IPS-18a (cell line): ENCODE data around the gene GXYLT1.
A peak's percentile ranks its signal among the peaks of the same experiment; 100 is the strongest.

Experiments used
- H3K27ac ChIP-seq: one replicate; pipeline ENCODE4 v1.5.1; 2013; ENCODE audit warnings: low read length
- H3K27me3 ChIP-seq: one replicate; pipeline ENCODE4 v1.6.1; 2013; ENCODE audit warnings: mild to moderate bottlenecking, low read length; ENCODE audit not compliant: control insufficient read depth, insufficient read depth
- H3K36me3 ChIP-seq: one replicate; pipeline ENCODE4 v1.6.1; 2013; ENCODE audit warnings: low read depth, low read length; ENCODE audit not compliant: control insufficient read depth
- H3K4me1 ChIP-seq: one replicate; pipeline ENCODE4 v1.6.1; 2013; ENCODE audit warnings: low read depth, low read length; ENCODE audit not compliant: control insufficient read depth
- H3K4me3 ChIP-seq: one replicate; pipeline ENCODE4 v1.5.1; 2013; ENCODE audit warnings: low read length
- H3K9ac ChIP-seq: one replicate; pipeline ENCODE4 v1.6.1; 2013; ENCODE audit warnings: mild to moderate bottlenecking, low read length, moderate library complexity
- H3K9me3 ChIP-seq: one replicate; pipeline ENCODE4 v1.6.1; 2013; ENCODE audit warnings: low read depth, low read length; ENCODE audit not compliant: control insufficient read depth

Gene GXYLT1

DNA sequence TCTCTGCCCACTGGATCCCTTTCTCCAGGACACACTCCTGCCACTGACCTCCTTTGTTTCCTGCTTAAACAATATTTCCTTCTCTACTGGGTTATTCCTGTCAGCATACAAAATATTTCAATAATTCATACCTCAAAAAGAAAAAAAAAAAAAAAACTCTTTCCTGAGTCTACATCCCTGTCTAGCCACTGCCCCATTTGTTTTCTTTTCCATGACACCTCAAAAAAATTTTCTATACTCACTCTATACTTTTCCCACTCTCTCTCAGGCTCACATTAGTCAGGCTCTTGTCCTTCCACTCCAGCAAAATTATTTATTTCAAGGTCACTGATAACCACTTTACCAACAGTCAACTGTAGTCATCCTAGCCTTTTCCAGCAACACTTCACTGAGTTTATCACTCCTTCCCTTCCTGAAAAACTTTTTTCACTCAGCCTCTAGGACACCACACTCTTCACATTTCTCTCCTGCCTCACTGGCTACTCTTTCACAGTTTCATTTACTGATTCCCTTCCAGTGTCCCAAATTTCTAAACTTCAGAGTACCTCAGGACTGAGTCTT lies 29.4 kb upstream of the GXYLT1 start:
- no peaks in the 10 kb centered on the region for H3K36me3 ChIP-seq
- H3K9ac ChIP-seq, result no peak overlapping the region
- H3K4me1 ChIP-seq, result peaks cover 3% of the 10 kb centered on the region
- no peaks in the 10 kb centered on the region for H3K27me3 ChIP-seq
- no peak overlapping the region for H3K4me3 ChIP-seq
- no peak overlapping the region for H3K27ac ChIP-seq
- no peaks in the 10 kb centered on the region for H3K9me3 ChIP-seq

DNA sequence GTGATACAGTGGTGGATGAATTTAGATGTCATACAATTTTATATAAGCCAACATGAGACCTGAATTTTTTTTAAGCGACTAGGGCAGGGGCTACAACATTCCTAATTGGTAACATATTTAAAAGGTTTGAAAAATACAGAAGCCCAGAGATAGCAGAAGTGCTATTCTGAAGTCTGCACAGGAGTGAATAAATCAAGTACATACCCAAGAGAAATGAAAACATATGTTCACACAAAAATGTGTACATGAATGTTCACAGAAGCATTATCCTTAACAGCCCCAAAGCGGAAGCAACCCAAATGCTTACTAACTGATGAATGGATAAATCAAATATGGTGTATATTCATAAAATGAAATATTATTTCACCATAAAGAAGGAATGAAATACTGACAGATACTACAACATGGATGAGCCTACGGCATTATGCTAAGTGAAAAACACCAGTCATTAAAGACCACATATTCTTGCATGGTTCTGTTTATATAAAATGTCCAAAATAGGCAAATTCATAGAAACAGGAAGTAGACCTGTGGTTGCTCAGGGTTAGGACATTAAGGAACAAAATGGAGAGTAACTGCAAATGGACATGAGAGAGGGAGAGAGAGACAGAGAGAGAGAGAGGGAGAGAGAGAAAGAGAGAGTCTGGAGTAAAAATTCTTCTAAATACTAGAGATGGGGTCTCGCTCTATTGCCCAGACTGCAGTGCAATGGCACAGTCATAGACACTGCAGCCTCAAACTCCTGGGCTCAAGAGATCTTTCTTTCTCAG lies 28.0 kb upstream of the GXYLT1 start:
- Histone ChIP-seq H3K36me3 (no peaks in the 10 kb centered on the region), H3K9ac (no peak overlapping the region), H3K4me1 (no peaks in the 10 kb centered on the region), H3K9me3 (no peaks in the 10 kb centered on the region), H3K27ac (no peak overlapping the region), H3K4me3 (no peak overlapping the region), H3K27me3 (no peaks in the 10 kb centered on the region)

DNA sequence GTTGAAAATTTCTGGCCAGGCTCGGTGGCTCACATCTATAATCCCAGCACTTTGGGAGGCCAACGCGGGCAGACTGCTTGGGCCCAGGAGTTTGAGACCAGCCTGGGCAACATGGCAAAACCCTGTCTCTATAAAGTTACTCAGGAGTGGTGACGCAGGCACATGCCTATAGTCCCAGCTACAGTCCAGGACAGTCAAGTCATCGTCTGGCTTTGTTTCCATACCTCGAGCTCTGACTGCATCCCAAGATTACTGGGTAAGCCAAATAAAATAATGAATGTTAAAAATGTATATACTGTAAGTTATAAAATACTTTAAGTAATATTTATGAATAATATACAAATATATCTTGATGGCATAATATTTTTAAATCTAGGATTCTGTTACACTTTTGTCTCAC lies 23.0 kb upstream of the GXYLT1 start:
- Histone ChIP-seq H3K27me3 (no peaks in the 10 kb centered on the region), H3K4me1 (no peaks in the 10 kb centered on the region), H3K36me3 (no peaks in the 10 kb centered on the region), H3K27ac (no peak overlapping the region), H3K9me3 (no peaks in the 10 kb centered on the region), H3K9ac (no peak overlapping the region), H3K4me3 (no peak overlapping the region)

DNA sequence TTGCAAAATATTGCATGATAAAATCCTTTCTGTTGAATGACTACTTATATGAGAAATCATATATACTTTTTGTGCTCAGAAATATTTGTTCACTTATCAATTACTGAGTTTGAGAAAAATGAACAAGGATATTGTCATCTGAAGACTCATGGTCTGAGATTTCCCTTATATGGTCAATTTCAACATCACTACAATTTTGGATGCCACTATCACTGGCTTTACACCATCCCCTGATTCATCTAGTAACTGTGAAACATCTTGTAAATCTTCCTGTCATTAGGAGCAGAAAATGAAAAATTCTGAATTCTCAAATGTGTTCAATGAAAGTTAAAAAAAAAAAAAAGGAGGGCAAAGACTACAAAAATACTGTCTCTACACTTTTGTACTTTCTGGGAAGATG lies 21.8 kb upstream of the GXYLT1 start:
- H3K27ac ChIP-seq, result no peak overlapping the region
- no peaks in the 10 kb centered on the region for H3K36me3 ChIP-seq
- no peak overlapping the region for H3K4me3 ChIP-seq
- no peak overlapping the region for H3K9ac ChIP-seq
- no peaks in the 10 kb centered on the region for H3K4me1 ChIP-seq
- no peaks in the 10 kb centered on the region for H3K9me3 ChIP-seq
- H3K27me3 ChIP-seq, result no peaks in the 10 kb centered on the region

DNA sequence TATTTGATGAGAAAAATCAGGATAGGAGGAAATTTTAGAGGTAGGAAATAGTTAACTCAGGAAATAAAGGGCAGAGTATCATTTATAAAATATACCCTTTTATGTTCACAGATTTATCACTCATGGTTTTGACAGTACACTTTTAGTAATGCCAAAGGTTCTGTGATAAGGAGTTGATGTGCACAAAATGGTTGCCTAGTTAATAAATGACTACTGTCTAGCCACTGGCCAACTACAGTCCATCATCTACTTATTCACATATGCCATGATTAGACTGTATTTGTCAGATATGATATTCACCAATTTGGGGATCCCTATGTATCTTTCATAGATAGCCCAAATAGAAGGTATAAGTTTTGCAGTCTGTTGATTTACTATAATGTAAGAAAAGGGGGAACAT lies 19.2 kb upstream of the GXYLT1 start:
- Histone ChIP-seq H3K9ac (no peak overlapping the region), H3K9me3 (no peaks in the 10 kb centered on the region), H3K4me3 (no peak overlapping the region), H3K27me3 (no peaks in the 10 kb centered on the region), H3K4me1 (no peaks in the 10 kb centered on the region), H3K27ac (no peak overlapping the region), H3K36me3 (no peaks in the 10 kb centered on the region)

DNA sequence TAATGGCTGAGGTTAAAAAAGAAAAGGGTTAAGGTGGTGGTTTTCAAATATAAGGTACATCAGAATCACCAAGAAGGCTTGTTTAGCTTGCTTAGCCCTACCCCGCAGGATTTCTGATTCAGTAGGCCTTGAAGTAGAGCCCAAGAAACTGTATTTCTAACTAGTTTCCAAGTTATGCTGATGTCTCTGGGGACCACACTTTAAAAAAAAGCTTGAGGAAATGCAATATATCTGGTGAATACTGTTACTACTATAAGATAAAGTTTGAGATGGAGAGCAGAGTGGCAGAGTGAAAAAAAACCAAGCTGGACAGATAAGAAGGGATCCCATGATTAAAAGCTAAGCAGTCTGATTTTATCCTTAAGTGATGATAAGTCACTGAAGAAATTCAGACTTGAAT lies 18.3 kb upstream of the GXYLT1 start:
- H3K9ac ChIP-seq, result no peak overlapping the region
- H3K36me3 ChIP-seq, result no peaks in the 10 kb centered on the region
- no peaks in the 10 kb centered on the region for H3K9me3 ChIP-seq
- no peak overlapping the region for H3K27ac ChIP-seq
- H3K4me3 ChIP-seq, result no peak overlapping the region
- no peaks in the 10 kb centered on the region for H3K27me3 ChIP-seq
- H3K4me1 ChIP-seq, result no peaks in the 10 kb centered on the region

DNA sequence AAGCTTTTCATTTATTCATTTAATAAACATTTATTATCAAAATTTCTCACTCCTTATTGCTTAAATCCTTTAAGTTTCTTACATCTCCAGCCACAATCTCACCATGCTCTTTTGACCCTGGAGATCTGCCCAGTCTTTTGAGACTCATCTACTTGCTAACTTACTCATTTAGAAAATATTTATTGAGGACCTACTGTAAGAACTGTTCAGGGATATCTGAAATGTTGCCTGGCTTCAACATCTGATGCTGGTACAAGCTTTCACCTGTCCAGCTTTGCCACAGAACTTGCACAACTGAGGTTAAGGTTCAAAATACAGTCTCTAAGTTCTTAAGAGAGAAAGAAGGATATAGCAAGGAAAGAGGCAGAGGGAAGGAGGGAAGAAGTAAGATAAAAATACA lies 17.5 kb upstream of the GXYLT1 start:
- Histone ChIP-seq H3K27ac (no peak overlapping the region), H3K27me3 (no peaks in the 10 kb centered on the region), H3K36me3 (no peaks in the 10 kb centered on the region), H3K9ac (no peak overlapping the region), H3K9me3 (no peaks in the 10 kb centered on the region), H3K4me3 (no peak overlapping the region), H3K4me1 (no peaks in the 10 kb centered on the region)

DNA sequence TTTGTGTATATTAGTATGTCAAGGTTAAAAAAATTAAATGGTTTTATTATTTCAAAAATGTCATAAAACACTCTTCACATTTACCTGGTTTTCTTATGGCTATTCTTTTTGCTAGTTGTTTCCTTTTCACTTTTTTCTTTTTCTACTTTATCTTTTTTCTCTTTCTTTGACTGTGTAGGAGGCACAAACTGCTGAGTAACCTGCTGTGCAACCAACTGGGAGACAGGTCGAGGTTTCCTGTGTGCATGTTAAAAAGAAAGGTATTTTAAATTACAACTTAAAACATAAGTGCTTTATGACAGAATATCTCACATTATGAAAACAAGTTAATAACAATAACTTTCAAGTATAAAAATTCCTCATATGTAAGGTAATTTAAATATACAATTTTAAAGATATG lies 16.9 kb upstream of the GXYLT1 start:
- no peaks in the 10 kb centered on the region for H3K9me3 ChIP-seq
- H3K36me3 ChIP-seq, result no peaks in the 10 kb centered on the region
- no peak overlapping the region for H3K4me3 ChIP-seq
- no peaks in the 10 kb centered on the region for H3K27me3 ChIP-seq
- H3K9ac ChIP-seq, result no peak overlapping the region
- no peaks in the 10 kb centered on the region for H3K4me1 ChIP-seq
- H3K27ac ChIP-seq, result no peak overlapping the region

DNA sequence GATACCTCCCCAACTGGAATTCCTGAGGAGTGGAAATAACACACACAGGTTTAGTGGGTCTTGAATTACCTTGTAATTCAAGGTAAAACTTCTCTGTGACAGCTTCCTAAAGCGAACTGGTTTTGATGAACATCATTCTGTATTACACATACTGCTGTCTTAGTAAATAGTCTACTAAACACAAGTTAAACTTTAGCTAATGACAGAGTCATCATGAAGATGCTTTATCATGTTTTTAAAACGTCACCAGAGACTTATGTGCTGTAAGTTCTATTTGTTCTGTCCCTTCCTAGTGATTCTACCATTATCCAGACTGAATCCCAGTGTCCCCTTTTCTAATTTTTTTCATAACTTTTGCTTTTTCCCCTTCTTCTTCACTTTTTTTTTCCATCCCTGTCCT lies 11.6 kb upstream of the GXYLT1 start:
- H3K9me3 ChIP-seq, result no peaks in the 10 kb centered on the region
- no peaks in the 10 kb centered on the region for H3K4me1 ChIP-seq
- H3K9ac ChIP-seq, result no peak overlapping the region
- H3K36me3 ChIP-seq, result no peaks in the 10 kb centered on the region
- H3K27me3 ChIP-seq, result no peaks in the 10 kb centered on the region
- no peak overlapping the region for H3K4me3 ChIP-seq
- H3K27ac ChIP-seq, result no peak overlapping the region

DNA sequence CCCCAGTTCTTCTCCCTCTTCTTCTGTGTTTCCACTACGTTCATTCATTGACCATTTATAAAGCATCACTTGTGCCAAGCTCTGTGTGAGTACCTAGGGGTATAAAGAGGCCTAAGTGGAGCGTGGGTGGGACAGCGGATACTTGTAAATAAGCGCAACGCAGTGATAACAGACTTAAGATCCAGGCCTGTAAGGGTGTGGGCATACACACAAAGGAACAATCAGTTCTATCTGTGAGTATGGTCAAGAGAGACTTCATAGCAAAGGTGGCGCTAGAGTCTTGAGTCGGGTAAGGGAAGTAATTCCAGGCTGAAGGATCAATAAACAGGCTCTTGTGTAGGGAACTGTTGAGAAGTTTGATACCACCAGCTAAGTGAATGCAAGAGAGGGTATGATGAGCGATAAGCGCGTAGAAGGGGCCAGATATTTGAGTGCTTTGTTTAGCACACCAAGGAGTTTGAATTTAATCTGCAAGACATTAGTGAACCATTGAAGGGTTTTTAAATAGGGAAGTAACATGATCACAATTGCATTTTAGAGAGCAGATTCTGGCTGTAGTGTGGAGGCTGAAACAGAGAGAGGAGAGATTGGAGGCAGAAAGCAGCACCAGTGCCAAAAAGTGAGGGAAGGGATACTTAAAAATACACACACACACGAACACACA lies 1.0 kb upstream of the GXYLT1 start:
- Histone ChIP-seq H3K9ac (peak overlapping the region; percentile 46), H3K4me1 (peaks cover 24% of the 10 kb centered on the region), H3K36me3 (no peaks in the 10 kb centered on the region), H3K4me3 (peak overlapping the region; percentile 65), H3K9me3 (no peaks in the 10 kb centered on the region), H3K27me3 (peaks cover 32% of the 10 kb centered on the region), H3K27ac (no peak overlapping the region)

DNA sequence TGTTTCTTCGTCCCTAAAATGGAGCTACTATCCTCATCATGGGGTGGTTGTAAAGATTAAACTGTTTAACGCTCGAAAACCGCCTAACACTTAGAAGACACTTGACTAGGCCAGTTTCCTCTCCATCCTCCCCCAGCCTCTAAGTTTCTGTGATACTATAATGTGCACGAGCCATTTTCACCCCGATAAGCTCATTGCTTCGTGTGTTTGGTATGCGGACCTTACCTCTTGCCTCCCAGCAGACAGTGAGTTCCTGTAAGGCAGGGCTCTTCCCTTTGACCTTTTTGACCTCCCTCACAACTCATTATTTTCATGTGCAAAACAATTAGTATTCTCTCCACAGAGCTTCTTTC lies 499 bp upstream of the GXYLT1 start:
- H3K27ac ChIP-seq, result no peak overlapping the region

DNA sequence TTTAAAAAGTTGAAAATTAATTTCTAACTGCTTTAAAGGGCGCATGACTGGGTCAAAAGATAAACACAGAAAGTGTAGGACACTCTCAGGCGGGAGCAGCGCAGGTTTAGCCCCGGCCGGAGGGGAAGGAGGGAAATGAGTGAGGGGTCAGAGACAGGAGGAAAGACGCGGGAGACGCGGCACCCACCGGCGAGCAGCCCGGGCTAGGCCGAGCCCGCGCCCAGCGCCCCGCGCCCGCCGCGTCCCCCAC lies 591 bp downstream of the GXYLT1 start:
- Histone ChIP-seq H3K36me3 (no peaks in the 10 kb centered on the region), H3K9me3 (no peaks in the 10 kb centered on the region), H3K4me3 (peak overlapping the region; percentile 65), H3K9ac (peak overlapping the region; percentile 61), H3K27ac (no peak overlapping the region), H3K4me1 (peaks cover 24% of the 10 kb centered on the region), H3K27me3 (peaks cover 32% of the 10 kb centered on the region)

More for the DNA sequence above, 499 bp upstream of the GXYLT1 start:
- H3K27me3 ChIP-seq, result peaks cover 32% of the 10 kb centered on the region
- H3K36me3 ChIP-seq, result no peaks in the 10 kb centered on the region
- peak overlapping the region; percentile 65 for H3K4me3 ChIP-seq
- H3K9ac ChIP-seq, result peak overlapping the region; percentile 46
- no peaks in the 10 kb centered on the region for H3K9me3 ChIP-seq
- peaks cover 24% of the 10 kb centered on the region for H3K4me1 ChIP-seq
